AG09319 (cell line): ENCODE measurements around the gene ARHGDIB.

Experiments used
- DNase-seq: peaks from one replicate; pipeline ENCODE4 v3.0.0-alpha.2; 2010; ENCODE audit warnings: low read depth; ENCODE audit errors: extremely low read depth
- TF ChIP-seq, protein P1 (sequence below): IDR thresholded peaks from 2 replicates; pipeline ENCODE4 v1.5.1; 2011; ENCODE audit warnings: low read depth, mild to moderate bottlenecking, inconsistent platforms, low read length, moderate library complexity

Gene ARHGDIB

DNA sequence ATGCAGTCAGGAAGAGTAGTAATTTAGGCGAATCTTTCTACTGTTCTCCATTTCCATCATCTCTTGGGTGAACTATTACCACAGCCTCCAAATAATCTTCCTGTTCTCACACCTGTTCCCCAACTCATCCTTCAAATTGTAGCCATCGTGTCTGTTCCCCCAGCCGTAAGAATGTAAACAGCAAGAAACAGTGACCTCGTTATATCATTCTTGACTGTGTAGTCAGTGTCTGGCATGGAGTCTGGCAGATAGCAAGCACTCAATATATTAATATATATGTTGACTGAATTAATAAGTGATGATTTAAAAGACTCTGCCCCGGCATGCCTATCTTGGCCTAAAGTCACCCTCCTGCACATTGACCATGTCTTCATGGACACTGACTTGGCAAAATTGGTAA is 31.7 kb upstream of the ARHGDIB start:
- TF ChIP-seq, protein P1, sequence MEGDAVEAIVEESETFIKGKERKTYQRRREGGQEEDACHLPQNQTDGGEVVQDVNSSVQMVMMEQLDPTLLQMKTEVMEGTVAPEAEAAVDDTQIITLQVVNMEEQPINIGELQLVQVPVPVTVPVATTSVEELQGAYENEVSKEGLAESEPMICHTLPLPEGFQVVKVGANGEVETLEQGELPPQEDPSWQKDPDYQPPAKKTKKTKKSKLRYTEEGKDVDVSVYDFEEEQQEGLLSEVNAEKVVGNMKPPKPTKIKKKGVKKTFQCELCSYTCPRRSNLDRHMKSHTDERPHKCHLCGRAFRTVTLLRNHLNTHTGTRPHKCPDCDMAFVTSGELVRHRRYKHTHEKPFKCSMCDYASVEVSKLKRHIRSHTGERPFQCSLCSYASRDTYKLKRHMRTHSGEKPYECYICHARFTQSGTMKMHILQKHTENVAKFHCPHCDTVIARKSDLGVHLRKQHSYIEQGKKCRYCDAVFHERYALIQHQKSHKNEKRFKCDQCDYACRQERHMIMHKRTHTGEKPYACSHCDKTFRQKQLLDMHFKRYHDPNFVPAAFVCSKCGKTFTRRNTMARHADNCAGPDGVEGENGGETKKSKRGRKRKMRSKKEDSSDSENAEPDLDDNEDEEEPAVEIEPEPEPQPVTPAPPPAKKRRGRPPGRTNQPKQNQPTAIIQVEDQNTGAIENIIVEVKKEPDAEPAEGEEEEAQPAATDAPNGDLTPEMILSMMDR = no peak
- DNase-seq = no peak

GRCh38 chr12:14992673-14993072 is 31.3 kb upstream of the ARHGDIB start:
- TF ChIP-seq, protein P1 = no peak

DNA sequence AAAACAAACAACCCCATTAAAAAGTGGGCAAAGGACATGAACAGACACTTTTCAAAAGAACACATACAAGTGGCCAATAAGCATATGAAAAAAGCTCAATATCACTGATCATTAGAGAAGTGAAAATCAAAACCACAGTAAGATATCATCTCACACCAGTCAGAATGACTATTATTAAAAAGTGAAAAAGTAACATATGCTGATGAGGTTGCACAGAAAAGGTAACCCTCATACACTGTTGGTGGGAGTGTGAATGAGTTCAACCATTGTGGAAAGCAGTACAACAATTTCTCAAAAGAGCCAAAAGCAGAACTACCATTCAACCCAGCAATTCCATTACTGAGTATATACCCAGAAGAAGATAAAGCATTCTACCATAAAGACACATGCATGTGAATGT is 29.7 kb upstream of the ARHGDIB start:
- no peak for DNase-seq
- TF ChIP-seq, protein P1 = no peak

More at GRCh38 chr12:14992673-14993072, 31.3 kb upstream of the ARHGDIB start:
- DNase-seq = no peak

DNA sequence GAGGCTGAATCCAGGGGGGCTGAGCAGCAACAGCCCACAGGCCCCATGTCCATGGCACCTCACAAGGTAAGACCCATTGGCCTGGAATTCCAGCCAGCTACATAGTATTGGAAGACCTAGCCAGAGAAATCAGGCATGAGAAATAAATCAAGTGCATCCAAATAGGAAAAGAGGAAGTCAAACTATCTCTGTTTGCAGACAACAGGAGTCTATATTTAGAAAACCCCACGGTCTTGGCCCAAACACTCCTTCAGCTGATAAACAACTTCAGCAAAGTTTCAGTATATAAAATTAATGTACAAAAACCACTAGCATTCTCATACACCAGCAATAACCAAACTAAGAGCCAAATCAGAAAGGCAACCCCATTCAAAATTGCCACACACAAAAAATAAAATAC is 28.4 kb upstream of the ARHGDIB start:
- TF ChIP-seq, protein P1 = no peak
- no peak for DNase-seq

- no peak for DNase-seq
- TF ChIP-seq, protein P1 = no peak
Measured at GRCh38 chr12:14988035-14988434, 26.6 kb upstream of the ARHGDIB start.

DNA sequence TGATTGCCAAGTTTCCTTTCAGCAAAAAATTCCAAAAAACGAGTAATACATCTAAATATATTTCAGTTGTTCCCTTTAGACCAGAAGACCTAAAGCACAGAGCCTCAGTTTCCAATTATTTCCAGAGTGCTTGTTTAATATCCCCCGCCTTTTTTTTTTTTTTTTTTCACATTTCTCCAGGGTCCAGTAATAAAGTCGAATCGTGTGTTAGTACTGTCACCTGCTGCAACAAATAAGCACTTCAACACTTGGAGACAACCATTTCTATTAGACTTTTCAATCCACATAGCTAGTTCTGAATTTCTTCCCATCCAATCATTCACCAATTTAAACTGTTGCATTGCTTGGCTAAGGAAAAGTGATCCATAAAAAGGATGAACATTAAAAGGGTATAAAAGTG is 25.0 kb upstream of the ARHGDIB start:
- TF ChIP-seq, protein P1 = no peak; the same call in 1 of the 2 replicates
- no peak for DNase-seq

- DNase-seq = no peak
- TF ChIP-seq, protein P1 = no peak
Measured at GRCh38 chr12:14984766-14985285, 23.4 kb upstream of the ARHGDIB start.
